Measurements from ENCODE around the gene NPHP4.

The NPHP4 gene

GRCh38 chr1:5874416-5875110, 117.7 kb downstream of the NPHP4 start:
- no peak overlapping the region for H3K9ac ChIP-seq (ENCODE audit: low read length in 5 of 5)
- H3K4me1 ChIP-seq (ENCODE audit: control insufficient read depth in 5 of 5, insufficient read depth in 5 of 5, low read length in 5 of 5) = peaks cover 0 to 3% (median 0%) of the 10 kb centered on the region in 5 donors
- H3K4me3 ChIP-seq (ENCODE audit: low read depth in 1 of 5, low read length in 5 of 5) = no peak overlapping the region
- H3K27me3 ChIP-seq (ENCODE audit: control insufficient read depth in 5 of 5, insufficient read depth in 4 of 5, low read length in 5 of 5) = no peaks in the 10 kb centered on the region
- H3K27ac ChIP-seq (ENCODE audit: low read depth, low read length) = no peak overlapping the region
- H3K9me3 ChIP-seq (ENCODE audit: control insufficient read depth in 5 of 5, low read length in 5 of 5) = peaks cover 2 to 5% (median 3%) of the 10 kb centered on the region in 5 donors
- H3K36me3 ChIP-seq (ENCODE audit: control insufficient read depth in 5 of 5, insufficient read depth in 5 of 5, low read length in 5 of 5) = peaks cover 2 to 87% (median 47%) of the 10 kb centered on the region in 5 donors

- H3K36me3 ChIP-seq (ENCODE audit: control insufficient read depth in 5 of 5, insufficient read depth in 5 of 5, low read length in 5 of 5) = peaks cover 2 to 77% (median 41%) of the 10 kb centered on the region in 5 donors
- H3K9me3 ChIP-seq (ENCODE audit: control insufficient read depth in 5 of 5, low read length in 5 of 5) = peaks cover 0 to 2% (median 0%) of the 10 kb centered on the region in 5 donors
These were observed 118.7 kb downstream of the NPHP4 start for GRCh38 chr1:5873556-5873955.

GRCh38 chr1:5872886-5873285, 119.3 kb downstream of the NPHP4 start:
- Histone ChIP-seq H3K36me3 (ENCODE audit: control insufficient read depth in 5 of 5, insufficient read depth in 5 of 5, low read length in 5 of 5) (peaks cover 2 to 79% (median 42%) of the 10 kb centered on the region in 5 donors), H3K27me3 (ENCODE audit: control insufficient read depth in 5 of 5, insufficient read depth in 4 of 5, low read length in 5 of 5) (no peaks in the 10 kb centered on the region), H3K27ac (ENCODE audit: low read depth, low read length) (no peak overlapping the region)

More at GRCh38 chr1:5873556-5873955, 118.7 kb downstream of the NPHP4 start:
- H3K27me3 ChIP-seq (ENCODE audit: control insufficient read depth in 5 of 5, insufficient read depth in 4 of 5, low read length in 5 of 5) = no peaks in the 10 kb centered on the region
- H3K9ac ChIP-seq (ENCODE audit: low read length in 5 of 5) = no peak overlapping the region
- H3K27ac ChIP-seq (ENCODE audit: low read depth, low read length) = no peak overlapping the region
- H3K4me1 ChIP-seq (ENCODE audit: control insufficient read depth in 5 of 5, insufficient read depth in 5 of 5, low read length in 5 of 5) = peaks cover 0 to 3% (median 0%) of the 10 kb centered on the region in 5 donors
- H3K4me3 ChIP-seq (ENCODE audit: low read depth in 1 of 5, low read length in 5 of 5) = no peak overlapping the region

GRCh38 chr1:5868931-5869500, 123.2 kb downstream of the NPHP4 start:
- H3K27ac ChIP-seq (ENCODE audit: low read depth, low read length) = no peak overlapping the region
- H3K27me3 ChIP-seq (ENCODE audit: control insufficient read depth in 5 of 5, insufficient read depth in 4 of 5, low read length in 5 of 5) = no peaks in the 10 kb centered on the region
- H3K9ac ChIP-seq (ENCODE audit: low read length in 5 of 5) = no peak overlapping the region
- no peak overlapping the region for H3K4me3 ChIP-seq (ENCODE audit: low read depth in 1 of 5, low read length in 5 of 5)
- H3K4me1 ChIP-seq (ENCODE audit: control insufficient read depth in 5 of 5, insufficient read depth in 5 of 5, low read length in 5 of 5) = peaks cover 0 to 3% (median 0%) of the 10 kb centered on the region in 5 donors
- peaks cover 2 to 70% (median 33%) of the 10 kb centered on the region in 5 donors for H3K36me3 ChIP-seq (ENCODE audit: control insufficient read depth in 5 of 5, insufficient read depth in 5 of 5, low read length in 5 of 5)
- peaks cover 0 to 2% (median 0%) of the 10 kb centered on the region in 5 donors for H3K9me3 ChIP-seq (ENCODE audit: control insufficient read depth in 5 of 5, low read length in 5 of 5)

More at GRCh38 chr1:5872886-5873285, 119.3 kb downstream of the NPHP4 start:
- H3K9me3 ChIP-seq (ENCODE audit: control insufficient read depth in 5 of 5, low read length in 5 of 5) = peaks cover 0 to 2% (median 0%) of the 10 kb centered on the region in 5 donors
- H3K4me1 ChIP-seq (ENCODE audit: control insufficient read depth in 5 of 5, insufficient read depth in 5 of 5, low read length in 5 of 5) = peaks cover 0 to 3% (median 0%) of the 10 kb centered on the region in 5 donors
- H3K9ac ChIP-seq (ENCODE audit: low read length in 5 of 5) = no peak overlapping the region
- H3K4me3 ChIP-seq (ENCODE audit: low read depth in 1 of 5, low read length in 5 of 5) = no peak overlapping the region

GRCh38 chr1:5865774-5866173, 126.5 kb downstream of the NPHP4 start:
- Histone ChIP-seq H3K9me3 (ENCODE audit: control insufficient read depth in 5 of 5, low read length in 5 of 5) (peaks cover 0 to 2% (median 0%) of the 10 kb centered on the region in 5 donors), H3K4me1 (ENCODE audit: control insufficient read depth in 5 of 5, insufficient read depth in 5 of 5, low read length in 5 of 5) (no peaks in the 10 kb centered on the region)

GRCh38 chr1:5865056-5865455, 127.2 kb downstream of the NPHP4 start:
- Histone ChIP-seq H3K27me3 (ENCODE audit: control insufficient read depth in 5 of 5, insufficient read depth in 4 of 5, low read length in 5 of 5) (no peaks in the 10 kb centered on the region), H3K9me3 (ENCODE audit: control insufficient read depth in 5 of 5, low read length in 5 of 5) (peaks cover 0 to 2% (median 0%) of the 10 kb centered on the region in 5 donors), H3K4me3 (ENCODE audit: low read depth in 1 of 5, low read length in 5 of 5) (no peak overlapping the region), H3K27ac (ENCODE audit: low read depth, low read length) (no peak overlapping the region), H3K36me3 (ENCODE audit: control insufficient read depth in 5 of 5, insufficient read depth in 5 of 5, low read length in 5 of 5) (peaks cover 2 to 73% (median 35%) of the 10 kb centered on the region in 5 donors), H3K9ac (ENCODE audit: low read length in 5 of 5) (no peak overlapping the region), H3K4me1 (ENCODE audit: control insufficient read depth in 5 of 5, insufficient read depth in 5 of 5, low read length in 5 of 5) (no peaks in the 10 kb centered on the region)

More at GRCh38 chr1:5865774-5866173, 126.5 kb downstream of the NPHP4 start:
- Histone ChIP-seq H3K27ac (ENCODE audit: low read depth, low read length) (no peak overlapping the region), H3K27me3 (ENCODE audit: control insufficient read depth in 5 of 5, insufficient read depth in 4 of 5, low read length in 5 of 5) (no peaks in the 10 kb centered on the region), H3K9ac (ENCODE audit: low read length in 5 of 5) (no peak overlapping the region), H3K4me3 (ENCODE audit: low read depth in 1 of 5, low read length in 5 of 5) (no peak overlapping the region), H3K36me3 (ENCODE audit: control insufficient read depth in 5 of 5, insufficient read depth in 5 of 5, low read length in 5 of 5) (peaks cover 2 to 71% (median 30%) of the 10 kb centered on the region in 5 donors)

- H3K9me3 ChIP-seq (ENCODE audit: control insufficient read depth in 5 of 5, low read length in 5 of 5) = peaks cover 0 to 2% (median 0%) of the 10 kb centered on the region in 5 donors
- H3K27me3 ChIP-seq (ENCODE audit: control insufficient read depth in 5 of 5, insufficient read depth in 4 of 5, low read length in 5 of 5) = no peaks in the 10 kb centered on the region
- no peaks in the 10 kb centered on the region for H3K4me1 ChIP-seq (ENCODE audit: control insufficient read depth in 5 of 5, insufficient read depth in 5 of 5, low read length in 5 of 5)
- H3K36me3 ChIP-seq (ENCODE audit: control insufficient read depth in 5 of 5, insufficient read depth in 5 of 5, low read length in 5 of 5) = peaks cover 0 to 70% (median 38%) of the 10 kb centered on the region in 5 donors
- no peak overlapping the region for H3K27ac ChIP-seq (ENCODE audit: low read depth, low read length)
- H3K9ac ChIP-seq (ENCODE audit: low read length in 5 of 5) = no peak overlapping the region
- no peak overlapping the region for H3K4me3 ChIP-seq (ENCODE audit: low read depth in 1 of 5, low read length in 5 of 5)
These were observed 128.0 kb downstream of the NPHP4 start for GRCh38 chr1:5864256-5864655.

GRCh38 chr1:5863238-5863637, 129.0 kb downstream of the NPHP4 start:
- Histone ChIP-seq H3K27ac (ENCODE audit: low read depth, low read length) (no peak overlapping the region), H3K27me3 (ENCODE audit: control insufficient read depth in 5 of 5, insufficient read depth in 4 of 5, low read length in 5 of 5) (no peaks in the 10 kb centered on the region), H3K9ac (ENCODE audit: low read length in 5 of 5) (no peak overlapping the region), H3K4me3 (ENCODE audit: low read depth in 1 of 5, low read length in 5 of 5) (no peak overlapping the region), H3K36me3 (ENCODE audit: control insufficient read depth in 5 of 5, insufficient read depth in 5 of 5, low read length in 5 of 5) (peaks cover 0 to 77% (median 38%) of the 10 kb centered on the region in 5 donors), H3K4me1 (ENCODE audit: control insufficient read depth in 5 of 5, insufficient read depth in 5 of 5, low read length in 5 of 5) (no peaks in the 10 kb centered on the region), H3K9me3 (ENCODE audit: control insufficient read depth in 5 of 5, low read length in 5 of 5) (no peaks in the 10 kb centered on the region)

GRCh38 chr1:5861871-5862825, 130.1 kb downstream of the NPHP4 start:
- Histone ChIP-seq H3K4me3 (ENCODE audit: low read depth in 1 of 5, low read length in 5 of 5) (no peak overlapping the region), H3K36me3 (ENCODE audit: control insufficient read depth in 5 of 5, insufficient read depth in 5 of 5, low read length in 5 of 5) (peaks cover 0 to 67% (median 32%) of the 10 kb centered on the region in 5 donors), H3K27me3 (ENCODE audit: control insufficient read depth in 5 of 5, insufficient read depth in 4 of 5, low read length in 5 of 5) (no peaks in the 10 kb centered on the region), H3K9ac (ENCODE audit: low read length in 5 of 5) (peak overlapping the region in 1 of 5 donors; percentile 4), H3K27ac (ENCODE audit: low read depth, low read length) (no peak overlapping the region), H3K9me3 (ENCODE audit: control insufficient read depth in 5 of 5, low read length in 5 of 5) (no peaks in the 10 kb centered on the region), H3K4me1 (ENCODE audit: control insufficient read depth in 5 of 5, insufficient read depth in 5 of 5, low read length in 5 of 5) (no peaks in the 10 kb centered on the region)

Data from subcutaneous abdominal adipose tissue (tissue), 5 donors.